HG03025 (cell line): ENCODE data around the gene FGF14.

ENCODE experiments used
- ATAC-seq: cut with Tn5 transposase; IDR thresholded peaks from one replicate; pipeline ENCODE4 v1.9.1; 2021; ENCODE audit warnings: mild to moderate bottlenecking, moderate library complexity; ENCODE audit not compliant: unreplicated experiment, low FRiP score

FGF14 gene

DNA sequence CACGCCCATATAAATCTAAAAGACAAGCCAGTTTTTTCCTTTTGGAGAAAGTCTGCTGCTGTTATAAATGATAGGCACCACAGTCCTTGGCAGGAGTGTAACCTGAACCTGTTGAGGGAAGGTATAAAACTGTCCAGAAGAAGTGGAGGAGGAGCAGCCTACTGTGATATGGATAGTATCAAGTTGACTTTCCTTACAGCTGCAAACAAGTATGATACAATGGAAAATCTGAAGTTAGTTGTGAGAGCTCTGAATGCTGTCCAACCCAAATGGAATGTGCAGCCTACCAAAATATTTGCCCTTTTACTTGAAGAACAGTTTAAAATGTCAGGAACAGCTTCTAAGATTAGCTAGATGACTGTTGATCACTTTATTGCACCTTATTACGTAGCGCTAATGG, 399.6 kb downstream of the FGF14 start:
- no peak for ATAC-seq

DNA sequence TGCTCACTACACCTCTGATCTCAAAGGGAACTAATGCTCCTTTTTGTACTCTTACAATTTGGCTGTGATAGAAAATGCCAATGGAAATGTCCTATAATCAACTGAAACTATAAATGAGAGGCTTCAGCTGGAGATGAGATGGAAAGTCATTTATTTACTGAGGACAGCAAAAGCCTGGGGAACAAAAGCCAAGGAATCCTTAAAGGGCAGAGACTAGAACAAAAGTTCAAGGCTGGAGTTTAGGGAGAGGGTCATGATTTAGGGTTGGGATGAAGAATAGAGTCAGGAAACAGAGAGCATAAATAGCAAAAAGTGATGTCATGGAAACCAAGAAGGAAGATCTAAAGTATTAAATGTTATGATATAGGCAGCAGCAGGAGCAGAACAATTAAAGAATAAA, 401.1 kb downstream of the FGF14 start:
- ATAC-seq = no peak

DNA sequence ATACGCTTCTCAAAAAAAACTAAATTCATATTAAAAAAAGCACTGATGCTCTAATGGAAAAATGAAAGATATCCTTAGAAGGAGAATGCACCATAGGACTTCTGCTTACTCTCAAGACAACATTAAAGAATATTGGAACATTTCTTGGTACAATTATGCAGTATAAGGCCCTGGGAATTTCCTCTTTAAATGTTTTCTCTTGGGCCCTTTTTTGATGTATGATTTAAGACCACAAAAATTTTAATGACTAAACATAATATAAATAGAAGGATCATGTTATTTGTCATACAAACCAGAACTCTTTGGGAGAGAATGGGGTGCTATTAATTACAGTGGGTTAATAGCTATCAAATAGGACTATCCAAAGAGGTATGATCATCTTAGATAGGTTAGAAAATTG, 403.7 kb downstream of the FGF14 start:
- no peak for ATAC-seq

DNA sequence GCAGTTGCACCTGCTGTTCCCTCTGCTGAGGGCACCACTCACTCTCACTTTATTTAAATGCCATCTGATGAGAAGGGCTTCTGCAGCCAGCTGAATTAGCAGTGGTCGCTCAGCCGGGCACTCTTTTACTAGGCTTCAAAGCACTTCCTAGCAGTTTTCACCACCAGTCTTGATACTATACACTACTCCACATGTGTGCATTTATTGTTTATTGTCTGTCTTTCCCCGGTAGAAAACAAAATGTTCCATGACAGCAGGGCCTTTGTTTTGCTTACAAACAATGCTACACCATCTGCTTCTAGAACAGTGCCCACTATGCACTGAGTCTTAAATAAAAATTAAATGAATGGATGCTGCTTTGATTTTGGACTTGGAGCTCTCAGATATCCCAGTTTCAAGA, 404.9 kb downstream of the FGF14 start:
- ATAC-seq = no peak

DNA sequence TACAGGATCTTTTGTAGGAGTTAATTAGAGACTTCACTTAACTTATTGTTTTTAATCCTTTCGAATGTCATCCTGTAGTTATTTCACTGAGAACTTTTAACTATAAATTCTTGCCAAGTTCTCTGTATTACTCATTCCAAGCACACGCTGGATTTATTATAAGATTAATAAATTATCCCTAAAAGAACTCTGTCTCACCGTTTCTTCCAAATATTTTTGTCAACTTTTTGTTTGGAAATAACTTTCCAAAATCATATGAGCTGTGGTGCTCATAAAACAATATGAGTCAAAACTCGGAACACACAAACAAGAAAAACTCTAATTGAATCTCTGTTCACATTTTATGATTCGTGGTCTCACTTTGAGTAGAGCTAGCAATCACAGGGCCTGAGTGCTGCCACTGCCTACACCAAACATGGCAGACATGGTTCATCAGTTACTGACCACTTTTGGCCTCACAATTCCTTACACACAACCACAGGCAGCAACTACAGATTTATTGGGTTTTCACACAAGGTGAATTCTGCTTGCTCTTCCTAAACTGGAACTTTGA, 412.0 kb downstream of the FGF14 start:
- ATAC-seq = no peak

DNA sequence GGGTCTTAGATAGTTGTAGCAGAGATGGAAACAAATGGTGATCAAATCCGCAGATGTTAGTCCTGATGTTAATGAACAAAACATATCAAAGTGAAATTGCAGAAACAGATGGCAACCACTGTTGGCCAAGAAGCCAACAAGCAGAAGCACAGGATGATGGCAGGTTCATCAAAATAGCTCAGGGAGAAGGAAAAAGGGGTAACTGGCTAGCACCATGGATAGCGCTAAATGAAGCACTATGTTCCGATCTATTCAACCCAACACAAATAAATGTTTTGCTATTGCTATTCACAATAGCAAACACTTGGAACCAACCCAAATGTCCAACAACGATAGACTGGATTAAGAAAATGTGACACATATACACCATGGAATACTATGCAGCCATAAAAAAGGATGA, 413.7 kb downstream of the FGF14 start:
- ATAC-seq = no peak

DNA sequence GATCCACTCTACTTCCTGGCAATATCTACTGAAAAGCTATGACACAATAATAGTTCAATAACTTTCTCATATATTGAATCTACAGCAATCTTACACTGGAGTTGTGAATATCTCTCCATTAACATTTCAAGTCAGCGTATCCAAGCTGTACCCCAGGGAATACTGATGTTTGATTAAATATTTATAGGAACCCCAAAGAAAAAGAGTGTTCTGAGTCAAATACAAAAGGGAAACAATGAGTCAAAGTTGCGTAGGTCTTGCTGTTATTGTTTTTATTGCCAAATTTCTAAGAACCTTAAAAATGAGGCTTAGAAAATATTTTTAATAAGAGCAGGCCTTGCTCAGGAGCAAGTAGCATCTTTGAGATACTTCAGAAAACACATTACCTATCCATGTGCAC, 415.5 kb downstream of the FGF14 start:
- ATAC-seq = no peak

DNA sequence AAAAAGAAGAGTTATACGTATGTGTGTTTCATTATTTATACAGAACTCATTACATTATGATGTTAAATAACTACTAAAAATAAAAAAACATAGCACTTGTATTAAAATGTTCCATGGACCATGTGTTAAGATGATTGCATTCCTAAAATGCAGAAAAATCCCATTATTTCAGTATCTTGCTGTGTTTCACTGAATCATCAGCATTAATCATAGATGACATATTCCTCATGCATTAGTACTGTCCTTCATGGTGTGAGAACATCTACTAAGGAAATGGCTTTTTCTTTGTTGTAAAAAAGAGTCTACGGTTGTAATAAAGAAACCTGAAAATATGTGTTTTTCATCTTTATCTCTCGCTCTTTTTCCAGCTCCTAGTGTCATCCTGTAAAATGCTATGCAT, 416.5 kb downstream of the FGF14 start:
- no peak for ATAC-seq

DNA sequence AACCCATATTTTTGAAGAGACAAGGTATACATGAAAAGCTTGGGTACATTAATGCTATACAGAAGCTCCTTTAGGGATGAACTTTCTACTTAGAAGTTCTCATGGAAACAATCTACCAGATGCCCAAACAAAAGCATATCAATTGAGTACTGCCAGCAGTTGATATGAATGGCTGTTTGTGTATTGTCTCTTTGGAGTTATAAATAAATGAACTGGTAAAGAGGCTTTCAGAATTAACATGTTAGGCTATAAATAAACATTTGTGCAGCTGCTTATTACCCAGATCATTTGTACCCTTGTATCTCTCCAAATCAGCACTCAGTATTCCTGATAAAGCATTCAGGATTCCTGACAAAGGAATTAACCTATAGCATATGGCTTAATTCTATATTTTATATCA, 418.9 kb downstream of the FGF14 start:
- ATAC-seq = no peak

DNA sequence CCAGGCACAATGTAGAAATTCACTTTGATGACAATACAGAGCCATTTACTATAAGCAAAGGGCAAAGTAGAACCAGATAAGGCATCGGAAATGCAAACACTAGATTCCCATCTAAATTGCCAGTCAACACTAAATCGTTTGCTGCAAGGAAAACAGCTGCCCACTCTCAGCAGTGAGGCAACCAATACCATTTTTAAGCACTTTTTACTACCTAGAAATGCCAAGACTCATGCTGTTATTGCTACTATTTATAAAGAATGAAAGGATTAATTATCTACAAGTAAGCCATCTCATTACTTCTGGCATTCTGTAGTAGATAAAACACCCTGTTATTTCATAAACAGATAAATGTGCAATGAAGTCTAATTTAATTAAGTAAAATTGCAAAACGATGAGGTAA, 422.0 kb downstream of the FGF14 start:
- ATAC-seq = no peak

DNA sequence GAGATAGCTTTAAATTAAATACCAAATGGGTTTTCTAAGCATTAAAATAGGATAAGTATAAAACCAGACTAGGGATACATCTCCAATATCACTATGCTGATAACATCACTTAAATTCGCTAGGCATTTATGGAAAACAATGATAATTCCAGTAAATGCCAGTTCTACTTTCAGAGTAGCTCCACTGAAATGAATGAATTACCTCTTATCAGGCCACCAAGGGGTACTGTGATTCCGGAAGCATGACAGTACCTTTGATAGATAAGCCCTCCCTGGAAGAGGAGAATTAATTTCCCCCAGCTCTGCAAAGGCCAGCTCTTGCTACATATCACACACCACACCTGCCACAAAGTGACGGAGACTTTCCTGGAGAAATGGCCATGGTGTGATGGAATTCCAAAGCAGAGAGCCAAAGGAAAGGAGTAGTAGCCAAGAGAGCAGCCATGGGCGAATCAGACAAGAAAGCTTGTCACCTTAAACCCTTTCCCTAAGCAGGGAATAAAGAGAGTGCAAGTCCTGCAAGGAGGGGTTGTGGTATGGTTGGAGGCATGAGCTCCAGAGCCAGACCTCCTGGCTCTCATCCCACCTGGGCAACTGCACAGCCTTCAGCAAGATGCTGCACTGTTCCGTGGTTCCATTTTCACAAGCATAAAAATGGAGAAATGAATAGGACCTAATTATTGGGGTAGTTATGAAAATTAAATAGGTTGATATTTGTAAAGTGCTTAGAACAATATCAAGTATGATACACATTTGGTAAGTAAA, 423.1 kb downstream of the FGF14 start:
- ATAC-seq = no peak

DNA sequence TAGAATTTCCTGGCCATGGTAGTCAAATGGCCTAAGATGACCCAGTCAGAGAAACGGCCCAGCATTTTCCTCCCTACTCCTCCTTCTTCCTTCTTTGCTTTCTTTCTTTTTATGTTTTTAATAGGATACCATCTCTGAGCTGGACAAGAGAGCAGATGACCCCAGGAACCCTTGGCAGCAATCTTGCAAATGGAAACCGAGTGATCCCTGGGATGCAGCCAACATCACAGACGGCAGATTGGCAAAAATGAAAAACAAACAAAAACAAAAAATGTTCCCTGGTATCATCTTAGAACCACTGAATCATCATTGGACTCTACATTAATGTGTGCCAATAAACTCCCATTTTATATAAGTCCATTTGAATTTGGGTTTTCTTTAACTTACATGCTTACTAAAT, 424.4 kb downstream of the FGF14 start:
- no peak for ATAC-seq

DNA sequence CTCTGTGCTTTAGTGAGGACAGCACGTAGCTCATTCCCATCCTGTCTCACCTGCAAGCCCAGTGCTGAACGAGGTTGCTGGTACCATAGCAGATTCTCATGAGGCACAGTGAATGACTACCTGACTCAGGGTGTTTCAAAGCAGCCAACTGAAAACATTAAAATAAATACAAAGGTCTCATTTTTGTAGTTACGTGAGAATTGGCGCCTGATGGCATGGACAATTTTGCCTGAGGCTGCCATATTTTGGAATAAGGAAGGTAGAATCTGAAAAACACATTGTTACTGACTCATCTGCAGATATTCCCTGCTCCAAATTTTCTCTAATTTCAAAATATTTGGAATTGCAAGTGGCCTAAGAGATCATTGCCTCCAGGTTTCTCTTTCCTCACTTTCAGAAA, 429.7 kb downstream of the FGF14 start:
- no peak for ATAC-seq

DNA sequence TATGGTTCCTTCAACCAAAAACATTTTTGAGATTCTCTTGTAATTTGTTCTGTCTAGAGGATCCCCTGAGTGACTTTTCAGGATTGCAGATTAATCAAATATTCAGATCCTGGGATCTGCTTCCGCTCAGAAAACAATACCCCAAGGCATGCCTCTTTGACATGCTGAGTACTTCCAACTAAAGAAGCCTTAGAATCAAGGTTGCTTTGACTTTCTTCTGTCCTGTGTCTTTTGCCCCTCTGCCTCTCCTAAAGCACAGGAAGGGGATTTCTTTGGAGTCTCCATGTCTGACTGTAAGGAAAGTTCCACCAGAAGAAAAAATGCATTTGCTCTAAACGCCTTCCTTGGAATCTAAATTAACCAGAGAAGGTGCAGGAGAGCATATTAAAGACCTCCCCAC, 431.5 kb downstream of the FGF14 start:
- ATAC-seq = no peak

DNA sequence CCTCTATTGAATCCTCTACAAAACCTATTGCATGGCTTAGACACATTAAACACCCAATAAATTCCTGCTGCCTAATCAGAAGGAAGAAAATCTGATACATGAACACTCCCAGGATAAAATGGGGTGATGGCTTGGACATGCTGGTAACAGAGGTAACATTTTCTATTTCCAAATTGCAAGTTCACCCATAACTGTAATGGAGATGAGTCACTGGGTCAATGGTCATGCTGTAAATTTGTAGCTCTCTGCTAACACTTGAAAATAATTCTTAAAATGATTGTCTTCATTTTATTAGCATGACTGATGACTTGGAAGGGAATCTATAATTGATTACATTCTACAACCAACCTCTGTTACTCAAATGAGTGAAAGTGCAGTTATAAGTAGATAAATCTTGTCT, 434.1 kb downstream of the FGF14 start:
- ATAC-seq = no peak

DNA sequence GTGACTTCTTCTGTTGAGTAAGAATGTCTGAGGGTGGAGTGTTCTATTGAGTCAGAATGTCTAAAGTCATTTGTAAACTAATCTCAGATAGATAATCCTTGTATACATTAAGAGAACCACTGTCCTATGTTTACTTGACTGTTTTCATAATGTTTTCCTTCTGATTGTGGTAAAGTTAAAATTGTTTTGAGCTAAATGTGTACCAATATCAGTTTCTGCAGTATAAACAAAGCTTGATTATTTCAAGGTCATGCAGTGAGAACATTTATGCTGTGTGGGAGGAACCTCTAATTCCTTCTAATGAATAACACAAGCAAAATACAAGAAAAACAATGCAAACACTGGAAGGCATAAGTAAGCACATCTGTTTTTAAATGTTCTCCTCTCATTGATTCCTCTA, 434.6 kb downstream of the FGF14 start:
- no peak for ATAC-seq

DNA sequence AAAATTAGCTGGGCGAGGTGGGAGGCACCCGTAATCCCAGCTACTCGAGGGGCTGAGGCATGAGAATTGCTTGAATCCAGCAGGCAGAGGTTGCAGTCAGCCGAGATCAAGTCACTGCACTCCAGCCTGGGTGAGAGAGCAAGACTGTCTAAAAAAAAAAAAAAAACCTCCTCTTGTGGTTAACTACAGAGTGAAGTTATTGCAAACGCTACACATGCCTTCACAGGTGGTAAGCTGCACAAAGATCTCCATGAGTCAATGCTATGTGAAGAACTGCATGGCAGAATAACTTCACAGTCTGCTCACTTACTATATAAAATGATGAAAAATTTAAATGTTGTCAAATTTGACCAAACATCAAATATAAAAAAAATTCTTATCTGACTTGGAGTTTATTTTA, 436.8 kb downstream of the FGF14 start:
- ATAC-seq = no peak

DNA sequence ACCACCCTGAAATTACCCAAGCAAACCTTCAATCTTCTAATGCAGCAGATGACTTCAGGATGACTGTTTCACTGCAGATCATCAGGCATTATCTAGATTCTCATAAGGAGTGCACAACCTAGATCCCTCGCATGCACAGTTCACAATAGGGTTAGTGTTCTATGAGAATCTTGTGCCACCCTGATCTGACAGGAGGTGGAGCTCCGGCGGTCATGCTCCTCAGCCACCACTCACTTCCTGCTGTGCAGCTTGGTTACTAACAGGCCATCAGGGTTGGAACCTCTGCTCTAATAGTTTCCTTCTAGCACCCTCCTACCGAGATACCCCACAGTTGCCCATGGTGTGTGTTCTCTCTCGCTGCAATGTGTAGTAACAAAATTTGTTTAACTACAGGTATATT, 442.8 kb downstream of the FGF14 start:
- no peak for ATAC-seq

DNA sequence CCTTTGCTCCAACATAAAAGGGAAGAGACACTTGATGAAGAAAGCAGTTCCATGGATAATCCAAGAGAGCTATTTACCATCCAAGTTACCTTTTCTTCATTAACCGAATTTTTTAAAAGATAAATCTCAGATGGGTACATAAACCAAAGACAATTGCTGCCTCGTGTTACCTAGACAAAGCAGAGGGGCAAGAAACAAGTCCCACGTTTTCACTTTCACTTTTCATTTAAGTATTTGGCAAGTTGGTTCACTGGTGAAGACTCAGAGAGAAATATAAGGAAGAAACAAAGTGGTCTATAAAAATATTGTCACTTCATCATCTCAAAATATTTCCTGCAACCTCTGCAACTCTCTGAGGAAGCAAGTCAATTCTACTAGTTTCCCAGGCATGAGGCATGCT, 446.1 kb downstream of the FGF14 start:
- no peak for ATAC-seq

DNA sequence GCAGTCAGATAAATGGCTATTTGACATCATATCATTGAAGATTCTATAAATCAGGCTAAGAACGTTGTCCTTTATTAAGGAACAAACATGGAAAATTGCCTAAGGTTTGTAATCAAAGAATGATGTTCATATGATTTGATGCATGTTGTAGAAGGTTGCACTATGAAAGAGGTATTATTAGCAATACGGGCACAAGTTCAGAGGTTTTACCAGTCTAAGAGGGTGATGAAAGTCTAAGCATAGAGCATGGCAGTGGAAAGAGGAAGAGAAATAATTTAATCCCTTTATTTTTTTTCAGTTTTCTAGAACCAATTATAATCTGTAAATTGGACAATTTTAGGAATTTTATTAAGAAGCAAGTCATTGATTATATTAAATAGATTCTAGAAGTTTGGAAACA, 450.7 kb downstream of the FGF14 start:
- no peak for ATAC-seq

DNA sequence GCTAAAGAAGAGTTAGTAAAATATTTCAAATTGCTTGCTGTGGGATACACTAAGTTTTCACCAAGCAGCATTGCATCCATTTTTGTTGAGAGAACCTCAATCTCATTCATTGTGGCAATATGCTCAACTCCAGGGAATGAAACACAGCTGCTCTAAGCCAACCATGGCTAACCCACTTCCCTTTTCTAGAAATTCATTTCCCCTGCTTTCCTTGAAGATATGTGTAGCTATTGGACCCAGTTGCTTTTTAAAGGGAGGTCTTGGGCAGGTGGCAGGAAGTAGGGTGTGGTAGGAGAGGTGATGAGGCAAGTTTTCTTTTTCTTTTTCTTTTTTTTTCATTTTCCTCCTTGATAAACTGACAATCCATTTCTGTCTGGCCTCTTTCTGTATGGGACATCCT, 452.2 kb downstream of the FGF14 start:
- ATAC-seq = no peak

DNA sequence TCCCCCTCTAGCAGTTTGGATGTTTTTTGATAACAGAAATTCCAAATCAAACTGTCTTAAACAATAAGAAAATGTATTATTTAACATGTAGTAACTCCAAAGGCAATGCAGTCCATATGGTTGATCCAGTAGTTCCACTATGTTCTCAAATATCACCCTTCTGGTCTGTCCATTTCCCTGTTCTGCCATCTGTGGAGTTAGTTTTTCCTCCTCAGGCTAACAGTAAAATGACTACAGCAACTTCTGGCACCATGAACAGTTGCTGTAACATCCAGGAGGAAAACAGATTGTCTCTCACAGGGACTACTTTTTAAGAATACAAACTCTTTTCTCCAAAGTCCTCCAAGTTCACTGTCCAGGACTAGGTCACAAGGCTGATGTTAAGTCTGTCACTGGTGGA, 455.4 kb downstream of the FGF14 start:
- ATAC-seq = no peak

DNA sequence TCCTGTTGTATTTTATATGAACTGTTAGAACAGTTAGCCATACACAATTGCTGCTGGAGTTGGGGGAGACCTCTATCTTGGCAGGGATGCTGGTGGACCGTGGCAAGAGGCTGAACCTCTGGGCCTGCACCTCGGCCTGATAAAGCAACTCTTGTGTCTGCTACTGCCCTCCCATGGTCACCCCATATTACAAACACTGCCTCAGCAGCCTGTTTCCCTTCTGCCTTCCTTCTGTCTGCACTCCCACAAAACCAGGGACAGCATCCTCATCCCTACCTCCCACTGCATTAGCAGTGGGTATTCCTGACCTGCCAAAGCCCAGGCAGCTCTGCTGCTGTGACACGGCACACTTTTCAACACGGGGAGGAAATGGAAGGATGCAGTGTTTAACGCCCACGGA, 456.4 kb downstream of the FGF14 start:
- ATAC-seq = no peak
